Measurements from ENCODE around the gene MOB1A. TPM values are rescaled to one million over a fixed set of nuclear protein-coding genes. Genes with fewer than 3 reads are reported as not detected.

The MOB1A gene
- total and polyA plus RNA-seq, 10 of the 15 experiments (the other 5 are each of a cell fraction or from before 2014, with no cell fraction given) = 41.2 to 232 (median 172) TPM

DNA sequence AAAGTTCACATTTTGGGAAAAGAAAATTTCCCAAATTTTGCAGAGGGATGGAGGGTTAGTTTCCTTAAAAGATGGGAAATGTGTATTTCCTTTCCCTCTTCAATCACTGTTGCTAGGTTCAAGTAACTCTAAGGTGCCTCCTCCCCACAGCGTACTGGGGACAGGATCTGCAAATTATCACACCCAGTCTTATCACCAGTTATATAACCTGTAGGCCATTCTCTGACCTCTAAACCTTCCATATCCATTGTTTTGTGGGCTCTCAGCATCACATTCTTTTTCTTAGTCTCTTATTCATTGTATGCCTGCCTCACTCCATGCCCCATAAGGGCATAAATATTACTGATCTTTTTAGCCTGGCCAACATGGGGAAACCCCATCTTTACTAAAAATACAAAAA lies 16.1 kb upstream of the MOB1A start:
- intact Hi-C loops (cut with micrococcal nuclease; ENCODE audit: unreplicated experiment) (no loop called here), in situ Hi-C loops (cut with MboI) (no loop called here)
- Histone ChIP-seq H3K27ac (ENCODE audit: control insufficient read depth, insufficient read depth) (no peak overlapping the region), H2AFZ (ENCODE audit: control insufficient read depth, low read depth, low read length) (no peak overlapping the region), H3K4me2 (ENCODE audit: control insufficient read depth, insufficient read depth) (no peak overlapping the region), H3K9me3 (replicated peaks; ENCODE audit: control insufficient read depth, insufficient read depth, low read length) (no peaks in the 10 kb centered on the region), H3K4me1 (ENCODE audit: control insufficient read depth, insufficient read depth, low read length) (peaks cover 4% of the 10 kb centered on the region), H3K9ac (ENCODE audit: control insufficient read depth, insufficient read depth, low read length) (no peak overlapping the region), H3K27me3 (replicated peaks in 1 of 2; ENCODE audit: control insufficient read depth in 2 of 2, insufficient read depth in 2 of 2, low read length in 1 of 2) (no peaks in the 10 kb centered on the region), H3K79me2 (ENCODE audit: control insufficient read depth, insufficient read depth, low read length) (peaks cover 16% of the 10 kb centered on the region), H3K4me3 (no peak overlapping the region), H4K20me1 (ENCODE audit: control insufficient read depth, insufficient read depth) (no peaks in the 10 kb centered on the region), H3K36me3 (ENCODE audit: control insufficient read depth in 2 of 2, insufficient read depth in 2 of 2, low read length in 1 of 2) (no peaks in the 10 kb centered on the region)
- SMC1A ChIA-PET (ENCODE audit: uncharacterized antibody, unreplicated experiment) = no interaction called here
- ATAC-seq (no peak), FAIRE-seq (no peak), DNase-seq (ENCODE audit: low read depth, low spot score) (no peak)
- 100% methylated on average over 1 of the region's 1 CpG for WGBS (ENCODE audit: insufficient coverage, insufficient replicate concordance, low lambda C conversion rate, missing lambda C conversion rate)
- RAD21 ChIA-PET (ENCODE audit: unreplicated experiment) = no interaction called here
- CTCF ChIA-PET = interaction anchor here (7.8 kb wide), 1 partner anchor 14 kb away, joined by 90 read pairs; the partner anchor contains the start of gene MOB1A
- TF ChIP-seq, protein P1, sequence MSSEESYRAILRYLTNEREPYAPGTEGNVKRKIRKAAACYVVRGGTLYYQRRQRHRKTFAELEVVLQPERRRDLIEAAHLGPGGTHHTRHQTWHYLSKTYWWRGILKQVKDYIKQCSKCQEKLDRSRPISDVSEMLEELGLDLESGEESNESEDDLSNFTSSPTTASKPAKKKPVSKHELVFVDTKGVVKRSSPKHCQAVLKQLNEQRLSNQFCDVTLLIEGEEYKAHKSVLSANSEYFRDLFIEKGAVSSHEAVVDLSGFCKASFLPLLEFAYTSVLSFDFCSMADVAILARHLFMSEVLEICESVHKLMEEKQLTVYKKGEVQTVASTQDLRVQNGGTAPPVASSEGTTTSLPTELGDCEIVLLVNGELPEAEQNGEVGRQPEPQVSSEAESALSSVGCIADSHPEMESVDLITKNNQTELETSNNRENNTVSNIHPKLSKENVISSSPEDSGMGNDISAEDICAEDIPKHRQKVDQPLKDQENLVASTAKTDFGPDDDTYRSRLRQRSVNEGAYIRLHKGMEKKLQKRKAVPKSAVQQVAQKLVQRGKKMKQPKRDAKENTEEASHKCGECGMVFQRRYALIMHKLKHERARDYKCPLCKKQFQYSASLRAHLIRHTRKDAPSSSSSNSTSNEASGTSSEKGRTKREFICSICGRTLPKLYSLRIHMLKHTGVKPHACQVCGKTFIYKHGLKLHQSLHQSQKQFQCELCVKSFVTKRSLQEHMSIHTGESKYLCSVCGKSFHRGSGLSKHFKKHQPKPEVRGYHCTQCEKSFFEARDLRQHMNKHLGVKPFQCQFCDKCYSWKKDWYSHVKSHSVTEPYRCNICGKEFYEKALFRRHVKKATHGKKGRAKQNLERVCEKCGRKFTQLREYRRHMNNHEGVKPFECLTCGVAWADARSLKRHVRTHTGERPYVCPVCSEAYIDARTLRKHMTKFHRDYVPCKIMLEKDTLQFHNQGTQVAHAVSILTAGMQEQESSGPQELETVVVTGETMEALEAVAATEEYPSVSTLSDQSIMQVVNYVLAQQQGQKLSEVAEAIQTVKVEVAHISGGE (CRISPR knock-in tag; IDR thresholded peaks at IDR 0.05) = no peak
- no peak for TF ChIP-seq ZNF24 (IDR thresholded peaks at IDR 0.05)
- no peak for TF ChIP-seq NR2C2 (IDR thresholded peaks at IDR 0.05; ENCODE audit: borderline replicate concordance, control insufficient read depth, insufficient read length, low read depth)
- no peak for TF ChIP-seq PML (IDR thresholded peaks at IDR 0.05; ENCODE audit: low read length)
- no peak for TF ChIP-seq IKZF1 (conservative IDR thresholded peaks at IDR 0.05)
- TF ChIP-seq SMAD1 (IDR thresholded peaks at IDR 0.05; ENCODE audit: low read depth, partially characterized antibody) = no peak
- TF ChIP-seq, protein P2, sequence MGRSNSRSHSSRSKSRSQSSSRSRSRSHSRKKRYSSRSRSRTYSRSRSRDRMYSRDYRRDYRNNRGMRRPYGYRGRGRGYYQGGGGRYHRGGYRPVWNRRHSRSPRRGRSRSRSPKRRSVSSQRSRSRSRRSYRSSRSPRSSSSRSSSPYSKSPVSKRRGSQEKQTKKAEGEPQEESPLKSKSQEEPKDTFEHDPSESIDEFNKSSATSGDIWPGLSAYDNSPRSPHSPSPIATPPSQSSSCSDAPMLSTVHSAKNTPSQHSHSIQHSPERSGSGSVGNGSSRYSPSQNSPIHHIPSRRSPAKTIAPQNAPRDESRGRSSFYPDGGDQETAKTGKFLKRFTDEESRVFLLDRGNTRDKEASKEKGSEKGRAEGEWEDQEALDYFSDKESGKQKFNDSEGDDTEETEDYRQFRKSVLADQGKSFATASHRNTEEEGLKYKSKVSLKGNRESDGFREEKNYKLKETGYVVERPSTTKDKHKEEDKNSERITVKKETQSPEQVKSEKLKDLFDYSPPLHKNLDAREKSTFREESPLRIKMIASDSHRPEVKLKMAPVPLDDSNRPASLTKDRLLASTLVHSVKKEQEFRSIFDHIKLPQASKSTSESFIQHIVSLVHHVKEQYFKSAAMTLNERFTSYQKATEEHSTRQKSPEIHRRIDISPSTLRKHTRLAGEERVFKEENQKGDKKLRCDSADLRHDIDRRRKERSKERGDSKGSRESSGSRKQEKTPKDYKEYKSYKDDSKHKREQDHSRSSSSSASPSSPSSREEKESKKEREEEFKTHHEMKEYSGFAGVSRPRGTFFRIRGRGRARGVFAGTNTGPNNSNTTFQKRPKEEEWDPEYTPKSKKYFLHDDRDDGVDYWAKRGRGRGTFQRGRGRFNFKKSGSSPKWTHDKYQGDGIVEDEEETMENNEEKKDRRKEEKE (IDR thresholded peaks at IDR 0.05) = no peak
- TF ChIP-seq, protein P3, sequence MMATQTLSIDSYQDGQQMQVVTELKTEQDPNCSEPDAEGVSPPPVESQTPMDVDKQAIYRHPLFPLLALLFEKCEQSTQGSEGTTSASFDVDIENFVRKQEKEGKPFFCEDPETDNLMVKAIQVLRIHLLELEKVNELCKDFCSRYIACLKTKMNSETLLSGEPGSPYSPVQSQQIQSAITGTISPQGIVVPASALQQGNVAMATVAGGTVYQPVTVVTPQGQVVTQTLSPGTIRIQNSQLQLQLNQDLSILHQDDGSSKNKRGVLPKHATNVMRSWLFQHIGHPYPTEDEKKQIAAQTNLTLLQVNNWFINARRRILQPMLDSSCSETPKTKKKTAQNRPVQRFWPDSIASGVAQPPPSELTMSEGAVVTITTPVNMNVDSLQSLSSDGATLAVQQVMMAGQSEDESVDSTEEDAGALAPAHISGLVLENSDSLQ (IDR thresholded peaks at IDR 0.05) = no peak
- TF ChIP-seq ETV6 (conservative IDR thresholded peaks at IDR 0.05 in 1 of 2, IDR thresholded peaks at IDR 0.05 in 1 of 2; ENCODE audit: borderline replicate concordance in 1 of 2, low read depth in 1 of 2) = no peak
- POLR2A ChIA-PET = interaction anchor here (0.9 kb wide), 2 partner anchors 16 to 20 kb away, joined by 4 to 6 read pairs; no protein-coding TSS in a partner anchor
- no TSS peak for BruUV-seq (replicated peaks)

All from GM12878 (cell line).